HG02678 (cell line): Measurements from ENCODE around the gene GTF2E1.
"Not testable (repeated sequence)": the region's sequence is repeated elsewhere in the genome, so short reads cannot be mapped to it uniquely, and the experiment has no call there.

Experiments
- ATAC-seq: cut with Tn5 transposase; IDR thresholded peaks from one replicate; pipeline ENCODE4 v1.9.1; 2021; ENCODE audit warnings: mild to moderate bottlenecking, moderate library complexity; ENCODE audit not compliant: unreplicated experiment

The GTF2E1 gene

GRCh38 chr3:120742198-120742848 is at the start of gene GTF2E1, which contains the start of gene RABL3:
Gene GTF2E1 (plus strand): TSS chr3:120742744. CDS start chr3:120750553, 7,809 bp downstream.
Gene RABL3 (minus strand): TSS chr3:120742516. CDS start chr3:120742507, 9 bp downstream.
- peak; percentile 98 for ATAC-seq

DNA sequence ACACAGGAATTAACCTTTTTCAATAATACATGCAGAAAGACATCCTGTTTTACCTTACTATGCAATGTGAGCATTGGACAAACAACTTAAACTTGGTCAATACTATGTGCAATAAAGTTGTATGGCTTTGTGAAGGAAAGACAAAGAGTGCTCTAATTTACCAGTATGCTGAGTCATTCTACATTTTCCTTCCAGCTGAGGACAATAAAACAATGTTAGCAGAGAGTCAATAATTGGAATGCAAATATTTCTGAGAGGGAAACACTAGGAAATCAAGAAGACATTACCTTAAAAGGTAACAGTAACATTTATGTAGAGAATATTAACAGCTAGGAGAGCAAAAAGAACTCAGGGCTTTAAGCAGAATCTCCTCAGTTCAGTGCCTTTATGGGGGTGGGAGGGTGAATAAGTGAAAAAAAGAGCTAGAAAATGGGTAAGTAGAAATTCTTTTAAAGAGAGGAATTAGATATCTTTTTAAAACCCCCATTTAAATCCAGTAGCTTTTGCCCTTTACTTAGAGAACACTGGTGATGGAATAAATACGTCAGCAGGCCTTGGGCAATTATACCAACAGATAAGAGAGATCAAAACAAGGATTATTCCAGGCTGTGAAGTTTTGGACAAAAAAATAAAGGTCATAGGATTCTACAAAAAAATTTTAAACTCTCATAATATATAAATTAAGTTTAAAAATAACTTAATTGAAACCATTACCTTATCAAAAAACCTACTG is 48.9 kb upstream of the GTF2E1 start:
- no peak for ATAC-seq

DNA sequence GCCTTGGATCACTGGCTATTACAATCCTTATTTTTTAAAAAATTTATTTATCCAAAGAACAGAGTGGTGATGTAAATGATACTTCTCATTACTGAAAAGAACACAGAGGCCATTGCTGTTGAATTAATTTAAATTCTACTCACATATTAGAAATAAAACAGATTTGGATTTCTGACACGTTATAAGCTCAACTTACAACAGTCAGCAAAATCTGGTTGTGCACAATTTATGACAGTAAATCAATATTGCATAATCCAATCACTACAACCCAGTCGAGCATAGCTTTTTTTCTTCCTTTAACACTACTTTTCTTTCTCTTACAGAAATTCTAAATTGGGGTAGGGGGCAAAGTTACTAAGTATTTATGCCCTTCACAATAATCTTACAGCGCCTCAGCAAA is 43.2 kb upstream of the GTF2E1 start:
- no peak for ATAC-seq

GRCh38 chr3:120705884-120706582 is 36.5 kb upstream of the GTF2E1 start:
- ATAC-seq: no peak

DNA sequence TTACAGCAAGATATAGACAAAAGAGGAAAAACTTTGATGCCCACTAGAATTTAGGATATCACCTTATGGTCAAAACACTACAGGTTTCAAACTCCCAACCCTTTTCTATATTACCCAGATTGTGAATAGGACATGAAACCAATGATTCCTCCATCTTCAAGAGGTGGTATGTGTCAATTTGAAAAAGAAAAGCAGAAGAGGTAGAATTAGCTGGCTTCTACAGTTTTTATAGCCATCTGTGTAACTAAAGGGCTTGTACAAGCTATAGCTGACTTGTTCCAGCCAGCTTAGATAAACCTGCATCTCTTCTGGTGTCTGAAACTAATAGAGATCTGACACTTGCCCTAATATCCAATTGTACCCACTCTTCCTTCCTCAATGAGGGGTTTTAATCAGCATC is 35.6 kb upstream of the GTF2E1 start:
- no peak for ATAC-seq

DNA sequence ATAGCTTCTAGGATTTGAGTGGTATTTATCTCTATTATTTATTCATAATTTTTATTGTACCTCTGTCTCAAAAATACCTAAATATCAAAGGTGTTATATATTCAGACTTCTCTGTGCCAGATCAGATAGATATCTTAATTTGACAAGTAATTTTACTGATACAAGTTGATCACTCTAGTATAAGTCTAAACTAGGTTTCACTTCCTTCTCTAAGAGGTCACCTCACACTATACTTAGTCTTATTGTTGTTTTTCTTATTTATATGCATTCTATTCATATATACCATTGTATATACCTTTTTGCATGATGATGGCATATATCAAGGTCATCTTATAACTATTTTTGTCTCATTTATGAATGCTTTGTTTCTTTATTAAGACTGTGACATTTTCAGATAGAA is 34.1 kb upstream of the GTF2E1 start:
- peak; percentile 71 for ATAC-seq

GRCh38 chr3:120710369-120710768 is 32.2 kb upstream of the GTF2E1 start:
- no peak for ATAC-seq

DNA sequence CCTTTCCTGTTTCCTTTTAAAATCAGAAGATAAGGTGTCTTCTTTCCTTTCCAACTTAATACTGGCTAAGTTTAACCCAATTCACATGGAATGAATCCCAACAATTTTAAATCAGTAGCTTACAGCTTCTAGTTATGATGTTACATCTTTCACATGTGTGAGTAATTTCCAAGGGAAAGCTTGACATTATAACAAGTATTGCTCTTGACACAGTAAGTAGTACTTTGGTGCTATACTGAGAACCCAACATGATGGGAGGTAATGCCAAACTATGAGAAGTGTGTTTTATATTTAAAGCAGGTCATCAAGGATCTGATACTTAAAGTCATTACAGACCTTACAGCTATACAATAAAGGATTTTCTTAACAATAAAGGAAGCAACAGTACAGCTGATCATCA is 29.3 kb upstream of the GTF2E1 start:
- no peak for ATAC-seq

DNA sequence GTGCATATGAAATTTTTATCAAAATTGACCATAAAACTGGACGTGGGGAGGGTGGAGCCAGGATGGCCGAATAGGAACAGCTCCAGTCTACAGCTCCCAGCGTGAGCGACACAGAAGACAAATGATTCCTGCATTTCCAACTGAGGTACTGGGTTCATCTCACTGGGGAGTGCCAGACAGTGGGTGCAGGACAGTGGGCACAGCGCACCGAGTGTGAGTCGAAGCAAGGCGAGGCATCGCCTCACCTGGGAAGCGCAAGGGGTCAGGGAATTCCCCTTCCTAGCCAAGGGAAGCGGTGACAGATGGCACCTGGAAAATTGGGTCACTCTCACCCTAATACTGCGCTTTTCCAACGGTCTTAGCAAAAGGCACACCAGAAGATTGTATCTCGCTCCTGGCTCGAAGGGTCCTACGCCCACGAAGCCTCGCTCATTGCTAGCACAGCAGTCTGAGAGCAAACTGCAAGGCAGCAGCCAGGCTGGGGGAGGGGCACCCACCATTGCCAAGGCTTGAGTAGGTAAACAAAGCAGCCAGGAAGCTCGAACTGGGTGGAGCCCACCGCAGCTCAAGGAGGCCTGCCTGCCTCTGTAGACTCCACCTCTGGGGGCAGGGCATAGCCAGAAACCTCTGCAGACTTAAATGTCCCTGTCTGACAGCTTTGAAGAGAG is 23.2 kb upstream of the GTF2E1 start:
- ATAC-seq: not testable (repeated sequence)

DNA sequence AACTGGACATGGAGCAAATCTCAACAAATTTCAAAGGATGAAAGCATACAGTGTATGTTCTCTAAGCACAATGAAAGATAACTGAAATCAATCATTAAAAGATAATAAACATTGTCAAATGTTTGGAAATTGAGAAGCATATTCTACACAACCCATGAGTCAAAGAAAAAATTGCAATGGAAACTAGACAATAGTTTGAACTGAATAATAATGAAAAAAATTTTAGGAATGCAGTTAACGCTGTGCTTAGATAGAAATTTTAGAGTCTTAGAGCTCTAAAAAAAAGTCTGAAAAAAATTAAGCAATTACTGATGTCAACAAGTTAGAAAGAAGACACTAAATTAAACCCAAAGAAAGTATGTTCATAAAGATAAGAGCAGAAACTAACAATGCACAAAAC is 15.8 kb upstream of the GTF2E1 start:
- no peak for ATAC-seq

GRCh38 chr3:120730576-120731542 is 11.7 kb upstream of the GTF2E1 start:
- no peak for ATAC-seq

- ATAC-seq: not testable (repeated sequence)
Measured at GRCh38 chr3:120738006-120738405, 4.5 kb upstream of the GTF2E1 start.

DNA sequence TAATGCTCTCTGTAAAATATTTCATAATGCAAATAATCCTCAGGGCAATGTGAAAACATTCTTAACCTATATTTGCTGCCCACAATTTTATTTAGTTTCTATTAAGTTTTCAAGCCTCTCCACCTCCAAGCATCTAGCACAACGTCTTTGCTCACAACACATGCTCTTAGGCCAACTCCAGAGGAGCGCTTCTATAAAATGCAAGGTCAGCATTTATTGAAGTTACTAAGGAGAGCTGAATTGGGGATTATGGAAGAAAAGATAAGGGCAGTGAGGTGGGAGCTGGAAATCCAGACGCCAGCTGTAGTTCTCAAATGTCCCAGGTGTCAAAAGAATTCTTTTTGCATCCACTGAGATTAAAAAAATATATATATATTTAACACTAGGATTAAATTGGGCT is 1.2 kb upstream of the GTF2E1 start:
- no peak for ATAC-seq

GRCh38 chr3:120741837-120742197 is 727 bp upstream of the GTF2E1 start:
- ATAC-seq: peak; percentile 17

DNA sequence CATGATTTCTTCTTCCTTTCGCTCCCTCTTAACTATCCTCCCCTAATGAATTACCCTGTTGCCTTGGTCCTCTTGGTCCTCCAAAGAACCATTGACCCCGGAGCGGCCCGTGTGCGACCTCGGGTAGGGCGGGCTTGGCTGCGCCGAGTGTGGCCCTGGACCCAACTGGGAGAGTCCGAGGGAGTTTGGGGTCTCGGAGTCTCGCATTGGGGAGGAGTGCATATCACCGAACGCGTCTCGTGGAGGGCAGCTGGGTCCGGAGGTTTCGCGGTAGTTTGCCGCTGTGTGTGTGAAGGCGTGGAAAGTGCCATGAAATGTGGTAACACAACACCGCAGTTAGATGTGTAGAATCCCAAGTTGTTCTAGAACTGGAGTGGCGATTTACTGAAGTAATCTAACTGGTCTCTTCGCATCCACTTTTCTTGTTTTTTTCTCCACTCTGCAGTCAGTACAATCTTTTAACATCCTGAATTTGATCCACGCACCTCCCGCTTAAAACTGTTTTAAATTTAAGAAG is 363 bp downstream of the GTF2E1 start:
- ATAC-seq: peak; percentile 17

GRCh38 chr3:120743556-120744195 is 1.1 kb downstream of the GTF2E1 start:
- ATAC-seq: no peak

DNA sequence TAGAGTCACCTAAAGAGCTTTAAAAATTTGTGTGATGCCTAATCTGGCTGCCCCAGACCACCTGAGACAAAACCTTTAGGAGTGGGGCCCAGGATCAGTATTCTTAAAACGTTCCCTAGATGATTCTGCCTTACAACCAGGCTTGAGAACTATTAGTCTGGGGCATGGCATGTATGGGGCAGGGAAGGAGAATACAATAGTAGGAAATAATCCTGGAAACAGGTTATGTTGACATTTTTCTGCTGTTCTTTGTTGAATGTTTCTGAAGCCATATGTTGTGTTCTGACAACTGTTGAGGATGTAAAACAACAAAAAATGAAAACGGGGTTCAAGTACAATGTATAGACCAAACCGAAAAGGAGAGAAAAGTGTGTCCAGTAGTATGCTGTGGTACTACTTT is 2.9 kb downstream of the GTF2E1 start:
- no peak for ATAC-seq

- no peak for ATAC-seq
Measured at GRCh38 chr3:120749843-120750242, 7.3 kb downstream of the GTF2E1 start.

DNA sequence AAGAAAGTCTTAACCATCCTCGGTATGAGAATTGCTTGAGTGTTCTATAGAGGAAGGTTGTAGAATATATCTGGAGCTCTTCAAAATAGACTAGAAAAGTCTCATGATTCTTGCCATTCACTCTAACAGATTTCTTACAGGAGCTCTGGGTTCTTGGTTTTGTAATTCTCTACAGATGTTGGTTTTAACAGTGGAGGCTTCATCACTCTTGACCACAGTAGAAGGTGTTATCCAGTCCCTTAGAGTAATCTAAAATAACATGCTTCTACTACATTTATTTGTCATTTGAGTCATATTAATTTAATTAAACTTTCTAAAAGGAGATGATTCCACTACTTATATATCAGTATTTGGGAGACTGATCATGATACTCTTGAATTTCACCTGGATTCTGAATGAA is 9.7 kb downstream of the GTF2E1 start:
- no peak for ATAC-seq

DNA sequence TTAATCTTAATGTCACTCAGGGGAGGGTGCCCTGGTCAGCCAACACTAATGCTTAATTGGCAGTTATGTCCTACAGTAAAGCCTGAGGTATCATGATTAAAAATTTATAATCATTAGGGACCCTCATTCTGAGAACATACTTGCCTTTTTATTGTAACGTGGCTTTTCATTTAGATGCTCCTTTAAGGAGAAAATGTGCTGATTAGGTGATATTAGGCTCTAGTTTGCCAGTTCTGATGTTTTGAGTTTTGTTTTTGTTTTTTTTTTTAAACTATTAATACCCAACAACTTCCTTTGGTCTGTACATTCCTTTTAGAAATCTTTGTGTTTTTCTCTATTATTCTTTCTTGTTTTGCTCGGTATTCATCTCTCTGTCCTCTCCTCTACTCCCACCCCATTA is 10.3 kb downstream of the GTF2E1 start:
- no peak for ATAC-seq
